Liver (tissue), 9 donors: ENCODE data around the gene TMEM168. TPM values are rescaled to one million over a fixed set of nuclear protein-coding genes. Genes with fewer than 3 reads are reported as not detected.
"Not testable (repeated sequence)": the region's sequence is repeated elsewhere in the genome, so short reads cannot be mapped to it uniquely, and the experiment has no call there.

Source experiments
- DNase-seq: peaks from one replicate; pipeline ENCODE4 v3.0.0-alpha.2; 2017; ENCODE audit warnings: low spot score
- H3K27ac ChIP-seq, 2 donors: one replicate each; pipeline ENCODE4 v1.7.0; 2013; ENCODE audit warnings: inconsistent platforms in 2 of 2, low read length in 2 of 2, control low read depth in 1 of 2, low read depth in 1 of 2, mild to moderate bottlenecking in 1 of 2
- H3K27me3 ChIP-seq, 4 donors: one replicate each; pipeline versions ENCODE4 v1.6.1 to v1.7.0; 2013; ENCODE audit warnings: low read length in 3 of 4, inconsistent platforms in 1 of 4, mild to moderate bottlenecking in 1 of 4, moderate library complexity in 1 of 4; ENCODE audit not compliant: control insufficient read depth in 4 of 4, insufficient read depth in 4 of 4
- H3K36me3 ChIP-seq, 4 donors: one replicate each; pipeline versions ENCODE4 v1.6.1 to v1.7.0; 2013; ENCODE audit warnings: low read length in 3 of 4, mild to moderate bottlenecking in 3 of 4, low read depth in 1 of 4, moderate library complexity in 1 of 4; ENCODE audit not compliant: control insufficient read depth in 4 of 4, insufficient read depth in 3 of 4
- H3K4me1 ChIP-seq, 4 donors: one replicate each; pipeline versions ENCODE4 v1.6.1 to v1.7.0; 2013; ENCODE audit warnings: low read length in 3 of 4, mild to moderate bottlenecking in 3 of 4, moderate library complexity in 1 of 4; ENCODE audit not compliant: control insufficient read depth in 4 of 4, insufficient read depth in 4 of 4
- H3K4me3 ChIP-seq, 3 donors: one replicate each; pipeline versions ENCODE4 v1.6.1 to v1.7.0; 2013; ENCODE audit warnings: low read length in 3 of 3, control low read depth in 1 of 3, low read depth in 1 of 3, mild to moderate bottlenecking in 1 of 3
- H3K9ac ChIP-seq, 2 donors: one replicate each; pipeline ENCODE4 v1.7.0; 2013; ENCODE audit warnings: low read length in 2 of 2, mild to moderate bottlenecking in 2 of 2, moderate library complexity in 2 of 2, control low read depth in 1 of 2, low read depth in 1 of 2
- H3K9me3 ChIP-seq, 4 donors: one replicate each; pipeline versions ENCODE4 v1.6.1 to v1.7.0; 2013; ENCODE audit warnings: low read length in 3 of 4; ENCODE audit not compliant: control insufficient read depth in 4 of 4
- EGR1 ChIP-seq, 2 donors: IDR thresholded peaks; 2 replicates each; pipeline ENCODE4 v1.6.1; 2016 to 2018; ENCODE audit warnings: antibody characterized with exemption in 2 of 2, low read depth in 2 of 2
- FOXA1 ChIP-seq: IDR thresholded peaks from 2 replicates; pipeline ENCODE4 v1.6.1; 2016; ENCODE audit warnings: antibody characterized with exemption
- FOXA2 ChIP-seq: IDR thresholded peaks from 2 replicates; pipeline ENCODE4 v1.6.1; 2016; ENCODE audit warnings: antibody characterized with exemption
- GABPA ChIP-seq, 2 donors: IDR thresholded peaks in 1 of 2; conservative IDR thresholded peaks in 1 of 2; 2 replicates each; pipeline ENCODE4 v1.6.1; 2016; ENCODE audit warnings: antibody characterized with exemption in 2 of 2, mild to moderate bottlenecking in 1 of 2, moderate library complexity in 1 of 2
- HNF4A ChIP-seq, 2 donors: conservative IDR thresholded peaks; 2 replicates each; pipeline ENCODE4 v1.6.1; 2016; ENCODE audit warnings: antibody characterized with exemption in 2 of 2, mild to moderate bottlenecking in 2 of 2
- HNF4G ChIP-seq: IDR thresholded peaks from 2 replicates; pipeline ENCODE4 v1.6.1; 2016; ENCODE audit warnings: antibody characterized with exemption
- JUND ChIP-seq, 2 donors: IDR thresholded peaks; 2 replicates each; pipeline ENCODE4 v1.6.1; 2016; ENCODE audit warnings: antibody characterized with exemption in 2 of 2
- NR2F2 ChIP-seq: IDR thresholded peaks from 2 replicates; pipeline ENCODE4 v1.6.1; 2016; ENCODE audit warnings: antibody characterized with exemption
- RAD21 ChIP-seq, 2 donors: IDR thresholded peaks; 2 replicates each; pipeline ENCODE4 v1.6.1; 2016; ENCODE audit warnings: antibody characterized with exemption in 2 of 2, mild to moderate bottlenecking in 2 of 2
- RXRA ChIP-seq, 2 donors: IDR thresholded peaks; 2 replicates each; pipeline ENCODE4 v1.6.1; 2017 to 2018; ENCODE audit warnings: antibody characterized with exemption in 2 of 2, mild to moderate bottlenecking in 1 of 2
- SP1 ChIP-seq: IDR thresholded peaks from 2 replicates; pipeline ENCODE4 v1.6.1; 2018; ENCODE audit warnings: antibody characterized with exemption, mild to moderate bottlenecking
- TAF1 ChIP-seq: conservative IDR thresholded peaks from 2 replicates; pipeline ENCODE4 v1.6.1; 2016; ENCODE audit warnings: antibody characterized with exemption, mild to moderate bottlenecking
- YY1 ChIP-seq: IDR thresholded peaks from 2 replicates; pipeline ENCODE4 v1.6.1; 2016; ENCODE audit warnings: antibody characterized with exemption, mild to moderate bottlenecking
- WGBS: extraction: QIAGEN DNeasy Blood & Tissue Kit; methylation state at CpG from one replicate; pipeline ENCODE4 v1.1.7; 2013; 5-methylcytosine and 5-hydroxymethylcytosine counted together
- polyA plus RNA-seq, 2 donors: library from polyadenylated mRNA; stranded (reverse) in 1 of 2; unstranded in 1 of 2; fragments of 200-250 nt in 1 of 2; fragments of >200 nt in 1 of 2; fragmentation: Nextera tagmentation in 1 of 2; extraction: Ambion mirVana in 1 of 2; gene quantifications; one replicate each; pipeline versions ENCODE4 v1.2.1 to v1.2.3, GENCODE V29; 2013 to 2015
- total RNA-seq, 2 donors: library from RNA; depleted of rRNA; stranded (reverse); fragments of >200 nt; gene quantifications; one replicate each; pipeline ENCODE4 v1.2.3, GENCODE V29; 2014
- TF ChIP-seq, protein P1 (sequence below): IDR thresholded peaks from 2 replicates; pipeline ENCODE4 v1.6.1; 2016; ENCODE audit warnings: antibody characterized with exemption, mild to moderate bottlenecking
- TF ChIP-seq, protein P2 (sequence below): IDR thresholded peaks from 2 replicates; pipeline ENCODE4 v1.6.1; 2016; ENCODE audit warnings: antibody characterized with exemption
- TF ChIP-seq, protein P3 (sequence below): IDR thresholded peaks from 2 replicates; pipeline ENCODE4 v1.6.1; 2016; ENCODE audit warnings: antibody characterized with exemption
- TF ChIP-seq, protein P4 (sequence below): fragments of 150-350 bp; IDR thresholded peaks from 2 replicates; pipeline ENCODE4 v1.5.1; 2017; ENCODE audit warnings: improper control_type of control experiment, low read depth, low read length; ENCODE audit not compliant: missing input control
- TF ChIP-seq, protein P5 (sequence below): IDR thresholded peaks from 2 replicates; pipeline ENCODE4 v1.6.1; 2016; ENCODE audit warnings: antibody characterized with exemption
- donor health status: healthy.
- donor health status: healthy.
- donor health status: healthy.
- donor health status: healthy.
- donor health status: healthy.

TMEM168 gene, protein sequence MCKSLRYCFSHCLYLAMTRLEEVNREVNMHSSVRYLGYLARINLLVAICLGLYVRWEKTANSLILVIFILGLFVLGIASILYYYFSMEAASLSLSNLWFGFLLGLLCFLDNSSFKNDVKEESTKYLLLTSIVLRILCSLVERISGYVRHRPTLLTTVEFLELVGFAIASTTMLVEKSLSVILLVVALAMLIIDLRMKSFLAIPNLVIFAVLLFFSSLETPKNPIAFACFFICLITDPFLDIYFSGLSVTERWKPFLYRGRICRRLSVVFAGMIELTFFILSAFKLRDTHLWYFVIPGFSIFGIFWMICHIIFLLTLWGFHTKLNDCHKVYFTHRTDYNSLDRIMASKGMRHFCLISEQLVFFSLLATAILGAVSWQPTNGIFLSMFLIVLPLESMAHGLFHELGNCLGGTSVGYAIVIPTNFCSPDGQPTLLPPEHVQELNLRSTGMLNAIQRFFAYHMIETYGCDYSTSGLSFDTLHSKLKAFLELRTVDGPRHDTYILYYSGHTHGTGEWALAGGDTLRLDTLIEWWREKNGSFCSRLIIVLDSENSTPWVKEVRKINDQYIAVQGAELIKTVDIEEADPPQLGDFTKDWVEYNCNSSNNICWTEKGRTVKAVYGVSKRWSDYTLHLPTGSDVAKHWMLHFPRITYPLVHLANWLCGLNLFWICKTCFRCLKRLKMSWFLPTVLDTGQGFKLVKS
- 10 to 100 TPM; 10.6 to 16.8 TPM for total RNA-seq
- 1 to 10 TPM; 4.6 to 4.9 TPM for polyA plus RNA-seq

DNA sequence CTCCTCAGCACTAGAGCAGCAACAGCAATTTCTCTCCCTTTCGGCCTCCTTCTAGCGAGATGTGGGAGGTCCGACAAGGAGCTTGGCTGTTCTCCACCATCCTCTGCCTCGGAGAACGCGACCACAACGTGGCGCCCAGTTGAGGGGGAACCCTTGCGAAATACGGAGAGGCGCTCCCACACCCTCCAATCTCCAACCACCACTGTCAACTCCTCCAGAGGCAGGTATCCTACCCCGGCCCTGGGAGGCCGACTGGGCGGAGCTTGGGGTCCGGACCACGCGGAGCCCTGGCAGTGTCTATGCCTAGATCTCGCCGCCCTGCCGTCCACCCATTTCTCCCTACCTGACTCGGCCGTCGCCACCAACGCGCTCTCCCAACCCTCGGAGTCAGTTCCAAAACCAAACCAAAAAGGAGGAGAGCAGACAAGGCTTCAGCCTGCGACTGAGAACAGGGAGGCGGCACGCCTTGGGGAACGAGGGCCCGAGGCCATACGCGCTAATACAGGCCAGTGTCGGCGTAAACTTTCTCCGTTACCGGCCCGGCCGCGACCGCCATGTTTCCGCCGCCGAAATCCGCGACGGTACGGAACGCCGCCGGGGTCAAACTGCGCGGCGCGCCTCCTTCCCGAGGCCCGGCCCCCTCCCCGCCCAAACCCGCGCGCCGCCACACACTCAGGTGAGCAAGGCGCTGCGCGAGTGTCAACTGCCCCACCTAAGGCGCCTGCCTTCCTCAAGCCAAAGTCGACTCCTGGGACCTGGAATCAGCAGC is at the start of gene TMEM168:
TSS of gene TMEM168 (minus strand) at position 577 of the 769 bp plus-strand sequence. CDS start 5,568 bp downstream, outside the sequence.
- WGBS, result under 1% methylated on average over 67 of the region's 67 CpGs
- no peaks in the 10 kb centered on the region for H3K27me3 ChIP-seq
- H3K4me1 ChIP-seq, result peaks cover 5 to 11% (median 9%) of the 10 kb centered on the region in 4 donors
- no peaks in the 10 kb centered on the region for H3K9me3 ChIP-seq
- H3K9ac ChIP-seq, result peak within 1 kb of the TSS; percentile 30 to 72
- H3K4me3 ChIP-seq, result peak within 1 kb of the TSS; percentile 73 to 93 (median 80)
- DNase-seq, result peak; percentile 83
- no peak for TF ChIP-seq RAD21 (IDR thresholded peaks at IDR 0.05)
- TF ChIP-seq, protein P1, sequence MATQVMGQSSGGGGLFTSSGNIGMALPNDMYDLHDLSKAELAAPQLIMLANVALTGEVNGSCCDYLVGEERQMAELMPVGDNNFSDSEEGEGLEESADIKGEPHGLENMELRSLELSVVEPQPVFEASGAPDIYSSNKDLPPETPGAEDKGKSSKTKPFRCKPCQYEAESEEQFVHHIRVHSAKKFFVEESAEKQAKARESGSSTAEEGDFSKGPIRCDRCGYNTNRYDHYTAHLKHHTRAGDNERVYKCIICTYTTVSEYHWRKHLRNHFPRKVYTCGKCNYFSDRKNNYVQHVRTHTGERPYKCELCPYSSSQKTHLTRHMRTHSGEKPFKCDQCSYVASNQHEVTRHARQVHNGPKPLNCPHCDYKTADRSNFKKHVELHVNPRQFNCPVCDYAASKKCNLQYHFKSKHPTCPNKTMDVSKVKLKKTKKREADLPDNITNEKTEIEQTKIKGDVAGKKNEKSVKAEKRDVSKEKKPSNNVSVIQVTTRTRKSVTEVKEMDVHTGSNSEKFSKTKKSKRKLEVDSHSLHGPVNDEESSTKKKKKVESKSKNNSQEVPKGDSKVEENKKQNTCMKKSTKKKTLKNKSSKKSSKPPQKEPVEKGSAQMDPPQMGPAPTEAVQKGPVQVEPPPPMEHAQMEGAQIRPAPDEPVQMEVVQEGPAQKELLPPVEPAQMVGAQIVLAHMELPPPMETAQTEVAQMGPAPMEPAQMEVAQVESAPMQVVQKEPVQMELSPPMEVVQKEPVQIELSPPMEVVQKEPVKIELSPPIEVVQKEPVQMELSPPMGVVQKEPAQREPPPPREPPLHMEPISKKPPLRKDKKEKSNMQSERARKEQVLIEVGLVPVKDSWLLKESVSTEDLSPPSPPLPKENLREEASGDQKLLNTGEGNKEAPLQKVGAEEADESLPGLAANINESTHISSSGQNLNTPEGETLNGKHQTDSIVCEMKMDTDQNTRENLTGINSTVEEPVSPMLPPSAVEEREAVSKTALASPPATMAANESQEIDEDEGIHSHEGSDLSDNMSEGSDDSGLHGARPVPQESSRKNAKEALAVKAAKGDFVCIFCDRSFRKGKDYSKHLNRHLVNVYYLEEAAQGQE, result peak; percentile 9
- TF ChIP-seq, protein P2, sequence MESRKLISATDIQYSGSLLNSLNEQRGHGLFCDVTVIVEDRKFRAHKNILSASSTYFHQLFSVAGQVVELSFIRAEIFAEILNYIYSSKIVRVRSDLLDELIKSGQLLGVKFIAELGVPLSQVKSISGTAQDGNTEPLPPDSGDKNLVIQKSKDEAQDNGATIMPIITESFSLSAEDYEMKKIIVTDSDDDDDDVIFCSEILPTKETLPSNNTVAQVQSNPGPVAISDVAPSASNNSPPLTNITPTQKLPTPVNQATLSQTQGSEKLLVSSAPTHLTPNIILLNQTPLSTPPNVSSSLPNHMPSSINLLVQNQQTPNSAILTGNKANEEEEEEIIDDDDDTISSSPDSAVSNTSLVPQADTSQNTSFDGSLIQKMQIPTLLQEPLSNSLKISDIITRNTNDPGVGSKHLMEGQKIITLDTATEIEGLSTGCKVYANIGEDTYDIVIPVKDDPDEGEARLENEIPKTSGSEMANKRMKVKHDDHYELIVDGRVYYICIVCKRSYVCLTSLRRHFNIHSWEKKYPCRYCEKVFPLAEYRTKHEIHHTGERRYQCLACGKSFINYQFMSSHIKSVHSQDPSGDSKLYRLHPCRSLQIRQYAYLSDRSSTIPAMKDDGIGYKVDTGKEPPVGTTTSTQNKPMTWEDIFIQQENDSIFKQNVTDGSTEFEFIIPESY, result peak; percentile 20
- TF ChIP-seq, protein P3, sequence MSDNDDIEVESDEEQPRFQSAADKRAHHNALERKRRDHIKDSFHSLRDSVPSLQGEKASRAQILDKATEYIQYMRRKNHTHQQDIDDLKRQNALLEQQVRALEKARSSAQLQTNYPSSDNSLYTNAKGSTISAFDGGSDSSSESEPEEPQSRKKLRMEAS, result peak; percentile 57
- peak; percentile 8 to 22 for TF ChIP-seq RXRA (IDR thresholded peaks at IDR 0.05)
- peak in 1 of 2 donors; percentile 30 for TF ChIP-seq GABPA (IDR thresholded peaks at IDR 0.05 in 1 of 2, conservative IDR thresholded peaks at IDR 0.05 in 1 of 2)
- TF ChIP-seq FOXA2, result no peak
- peak; percentile 12 for TF ChIP-seq SP1
- peak; percentile 98 for TF ChIP-seq YY1
- TF ChIP-seq FOXA1, result no peak
- TF ChIP-seq, protein P4, sequence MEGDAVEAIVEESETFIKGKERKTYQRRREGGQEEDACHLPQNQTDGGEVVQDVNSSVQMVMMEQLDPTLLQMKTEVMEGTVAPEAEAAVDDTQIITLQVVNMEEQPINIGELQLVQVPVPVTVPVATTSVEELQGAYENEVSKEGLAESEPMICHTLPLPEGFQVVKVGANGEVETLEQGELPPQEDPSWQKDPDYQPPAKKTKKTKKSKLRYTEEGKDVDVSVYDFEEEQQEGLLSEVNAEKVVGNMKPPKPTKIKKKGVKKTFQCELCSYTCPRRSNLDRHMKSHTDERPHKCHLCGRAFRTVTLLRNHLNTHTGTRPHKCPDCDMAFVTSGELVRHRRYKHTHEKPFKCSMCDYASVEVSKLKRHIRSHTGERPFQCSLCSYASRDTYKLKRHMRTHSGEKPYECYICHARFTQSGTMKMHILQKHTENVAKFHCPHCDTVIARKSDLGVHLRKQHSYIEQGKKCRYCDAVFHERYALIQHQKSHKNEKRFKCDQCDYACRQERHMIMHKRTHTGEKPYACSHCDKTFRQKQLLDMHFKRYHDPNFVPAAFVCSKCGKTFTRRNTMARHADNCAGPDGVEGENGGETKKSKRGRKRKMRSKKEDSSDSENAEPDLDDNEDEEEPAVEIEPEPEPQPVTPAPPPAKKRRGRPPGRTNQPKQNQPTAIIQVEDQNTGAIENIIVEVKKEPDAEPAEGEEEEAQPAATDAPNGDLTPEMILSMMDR, result no peak
- no peak for TF ChIP-seq TAF1
- TF ChIP-seq EGR1 (IDR thresholded peaks at IDR 0.05; ENCODE audit: low read depth in 2 of 2), result no peak
- TF ChIP-seq JUND (IDR thresholded peaks at IDR 0.05), result no peak
- no peak for TF ChIP-seq HNF4A (conservative IDR thresholded peaks at IDR 0.05)
- no peak for TF ChIP-seq HNF4G
- TF ChIP-seq, protein P5, sequence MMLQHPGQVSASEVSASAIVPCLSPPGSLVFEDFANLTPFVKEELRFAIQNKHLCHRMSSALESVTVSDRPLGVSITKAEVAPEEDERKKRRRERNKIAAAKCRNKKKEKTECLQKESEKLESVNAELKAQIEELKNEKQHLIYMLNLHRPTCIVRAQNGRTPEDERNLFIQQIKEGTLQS, result no peak
- TF ChIP-seq NR2F2, result no peak
- no peaks in the 10 kb centered on the region for H3K36me3 ChIP-seq
- H3K27ac ChIP-seq, result peak within 1 kb of the TSS; percentile 49 to 76

DNA sequence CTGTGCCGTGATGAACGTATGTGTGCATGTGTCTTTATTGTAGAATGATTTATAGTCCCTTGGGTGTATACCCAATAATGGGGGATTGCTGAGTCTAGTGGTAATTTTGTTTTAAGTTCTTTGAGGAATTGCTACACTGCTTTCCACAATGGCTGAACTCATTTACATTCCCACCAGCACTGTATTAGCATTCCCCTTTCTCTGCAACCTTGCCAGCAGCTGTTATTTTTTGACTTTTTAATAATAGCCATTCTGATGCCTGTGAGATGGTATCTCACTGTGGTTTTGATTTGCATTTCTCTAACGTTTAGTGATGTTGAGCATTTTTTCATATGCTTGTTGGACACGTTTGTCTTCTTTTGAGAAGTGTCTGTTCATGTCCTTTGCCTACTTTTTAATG is 45.7 kb upstream of the TMEM168 start:
- H3K9ac ChIP-seq, H3K9me3 ChIP-seq, H3K36me3 ChIP-seq, H3K4me1 ChIP-seq, DNase-seq, H3K4me3 ChIP-seq, H3K27me3 ChIP-seq, H3K27ac ChIP-seq: not testable (repeated sequence)
- 92% methylated on average over 4 of the region's 4 CpGs for WGBS
